Astrocyte (in vitro differentiated cells and primary cell): ENCODE data around the gene HEG1. TPM values are rescaled to one million over a fixed set of nuclear protein-coding genes. Genes with fewer than 3 reads are reported as not detected.

Experiments used
- DNase-seq: peaks from one replicate; pipeline ENCODE4 v3.0.0-alpha.2; 2010; ENCODE audit warnings: low read depth
- FAIRE-seq: peaks from 2 replicates; lab custom pipeline; 2011; peaks lifted over from hg19 to GRCh38; lab: Jason Lieb, UNC
- H2AFZ ChIP-seq: 2 replicates; pipeline ENCODE4 v1.6.0; 2012; ENCODE audit warnings: low read depth, low read length, inconsistent platforms
- H3K27ac ChIP-seq: 2 replicates; pipeline ENCODE4 v1.5.1; 2011; ENCODE audit warnings: low read depth, low read length, inconsistent platforms
- H3K27me3 ChIP-seq: 2 replicates; pipeline ENCODE4 v1.6.0; 2011; ENCODE audit warnings: low read length, inconsistent platforms; ENCODE audit not compliant: insufficient read depth
- H3K36me3 ChIP-seq: 2 replicates; pipeline ENCODE4 v1.5.1; 2011; ENCODE audit warnings: low read length, inconsistent platforms; ENCODE audit not compliant: insufficient read depth
- H3K4me1 ChIP-seq: 2 replicates; pipeline ENCODE4 v1.5.1; 2011; ENCODE audit warnings: low read length, inconsistent platforms; ENCODE audit not compliant: insufficient read depth
- H3K4me2 ChIP-seq: 2 replicates; pipeline ENCODE4 v1.6.0; 2012; ENCODE audit warnings: low read length, inconsistent platforms
- H3K4me3 ChIP-seq: 2 replicates; pipeline ENCODE4 v1.5.1; 2011; ENCODE audit warnings: low read depth, mild to moderate bottlenecking, low read length, inconsistent platforms; ENCODE audit not compliant: insufficient read depth
- H3K79me2 ChIP-seq: 2 replicates; pipeline ENCODE4 v1.6.0; 2012; ENCODE audit warnings: mild to moderate bottlenecking, low read length, inconsistent platforms; ENCODE audit not compliant: insufficient read depth
- H3K9ac ChIP-seq: 2 replicates; pipeline ENCODE4 v1.6.0; 2012; ENCODE audit warnings: mild to moderate bottlenecking, low read length, inconsistent platforms
- H3K9me3 ChIP-seq: 2 replicates; pipeline ENCODE4 v1.5.1; 2012; ENCODE audit warnings: low read depth, mild to moderate bottlenecking, low read length, inconsistent platforms; ENCODE audit not compliant: insufficient read depth
- H4K20me1 ChIP-seq: 2 replicates; pipeline ENCODE4 v1.6.0; 2012; ENCODE audit warnings: low read length, inconsistent platforms; ENCODE audit not compliant: insufficient read depth
- H3K27ac Mint-ChIP-seq: one replicate; pipeline ENCODE4 v1.8.0; 2021; ENCODE audit warnings: mild to moderate bottlenecking, mixed read lengths; ENCODE audit not compliant: unreplicated experiment
- H3K27me3 Mint-ChIP-seq: one replicate; pipeline ENCODE4 v1.8.0; 2021; ENCODE audit warnings: low read depth, mixed read lengths; ENCODE audit not compliant: unreplicated experiment
- H3K36me3 Mint-ChIP-seq: one replicate; pipeline ENCODE4 v1.8.0; 2021; ENCODE audit warnings: low read depth, mixed read lengths; ENCODE audit not compliant: unreplicated experiment
- H3K4me1 Mint-ChIP-seq: one replicate; pipeline ENCODE4 v1.8.0; 2021; ENCODE audit warnings: low read depth, mixed read lengths; ENCODE audit not compliant: unreplicated experiment
- H3K4me3 Mint-ChIP-seq: one replicate; pipeline ENCODE4 v1.8.0; 2021; ENCODE audit warnings: mild to moderate bottlenecking, moderate library complexity, mixed read lengths; ENCODE audit not compliant: unreplicated experiment
- H3K9me3 Mint-ChIP-seq: one replicate; pipeline ENCODE4 v1.8.0; 2021; ENCODE audit warnings: mild to moderate bottlenecking, mixed read lengths; ENCODE audit not compliant: unreplicated experiment
- CTCF ChIP-seq: IDR thresholded peaks from 2 replicates; pipeline ENCODE4 v1.5.1; 2011; ENCODE audit warnings: low read depth, mild to moderate bottlenecking, inconsistent platforms, low read length, moderate library complexity; ENCODE audit not compliant: insufficient read depth
- EZH2 ChIP-seq: IDR thresholded peaks from 2 replicates; pipeline ENCODE4 v1.6.1; 2012; ENCODE audit warnings: mild to moderate bottlenecking, low read length, inconsistent platforms; ENCODE audit not compliant: insufficient read depth
- total RNA-seq: library from RNA; stranded (reverse); gene quantifications from 2 replicates; pipeline ENCODE4 v1.2.1, GENCODE V29; 2021

HEG1 gene
- total RNA-seq, 1 donor from 2014 or later = 65.7 TPM

- Histone ChIP-seq H3K79me2 (no peaks in the 10 kb centered on the region), H3K4me2 (no peak overlapping the region), H2AFZ (no peak overlapping the region), H3K27ac (no peak overlapping the region), H3K27me3 (no peaks in the 10 kb centered on the region), H3K4me3 (no peak overlapping the region), H3K9me3 (no peaks in the 10 kb centered on the region), H3K4me1 (no peaks in the 10 kb centered on the region), H4K20me1 (no peaks in the 10 kb centered on the region), H3K9ac (no peak overlapping the region), H3K36me3 (no peaks in the 10 kb centered on the region)
- Mint-ChIP-seq H3K36me3 (no peaks in the 10 kb centered on the region), H3K27ac (no peak overlapping the region), H3K9me3 (no peaks in the 10 kb centered on the region), H3K4me3 (no peak overlapping the region), H3K4me1 (peaks cover 20% of the 10 kb centered on the region), H3K27me3 (peaks cover 6% of the 10 kb centered on the region)
- DNase-seq = no peak
- FAIRE-seq = no peak
- TF ChIP-seq CTCF (no peak), EZH2 (no peak)
Observed at GRCh38 chr3:125069968-125070745, 14.4 kb upstream of the HEG1 start.

- no peak for TF ChIP-seq EZH2
- no peak for TF ChIP-seq CTCF
- H4K20me1 ChIP-seq = no peaks in the 10 kb centered on the region
- H3K36me3 ChIP-seq = no peaks in the 10 kb centered on the region
- H3K4me3 ChIP-seq = no peak overlapping the region
- no peak overlapping the region for H3K27ac ChIP-seq
- H3K4me2 ChIP-seq = no peak overlapping the region
- no peaks in the 10 kb centered on the region for H3K36me3 Mint-ChIP-seq
- no peak overlapping the region for H3K9ac ChIP-seq
- no peaks in the 10 kb centered on the region for H3K79me2 ChIP-seq
- H3K9me3 Mint-ChIP-seq = peaks cover 2% of the 10 kb centered on the region
- H3K27me3 ChIP-seq = no peaks in the 10 kb centered on the region
- FAIRE-seq (no peak), DNase-seq (no peak)
- H3K4me1 ChIP-seq = no peaks in the 10 kb centered on the region
- no peaks in the 10 kb centered on the region for H3K9me3 ChIP-seq
- no peak overlapping the region for H3K27ac Mint-ChIP-seq
- H3K4me1 Mint-ChIP-seq = peaks cover 20% of the 10 kb centered on the region
- H3K4me3 Mint-ChIP-seq = no peak overlapping the region
- peaks cover 3% of the 10 kb centered on the region for H3K27me3 Mint-ChIP-seq
- no peak overlapping the region for H2AFZ ChIP-seq
Observed at GRCh38 chr3:125069452-125069851, 13.7 kb upstream of the HEG1 start.

GRCh38 chr3:125068265-125068664 is 12.5 kb upstream of the HEG1 start:
- Histone ChIP-seq H3K9ac (no peak overlapping the region), H3K4me3 (no peak overlapping the region), H3K9me3 (no peaks in the 10 kb centered on the region), H4K20me1 (no peaks in the 10 kb centered on the region), H3K4me2 (no peak overlapping the region), H3K36me3 (no peaks in the 10 kb centered on the region), H3K4me1 (peaks cover 5% of the 10 kb centered on the region), H3K27me3 (no peaks in the 10 kb centered on the region), H3K27ac (no peak overlapping the region), H3K79me2 (no peaks in the 10 kb centered on the region), H2AFZ (no peak overlapping the region)
- no peak for DNase-seq
- Mint-ChIP-seq H3K27me3 (peaks cover 3% of the 10 kb centered on the region), H3K9me3 (peaks cover 3% of the 10 kb centered on the region), H3K27ac (peak overlapping the region; percentile 58), H3K36me3 (no peaks in the 10 kb centered on the region), H3K4me1 (peaks cover 25% of the 10 kb centered on the region), H3K4me3 (no peak overlapping the region)
- FAIRE-seq = no peak
- TF ChIP-seq CTCF (no peak), EZH2 (no peak)
